GM20431 (cell line): ENCODE results near the gene CNKSR3.

ENCODE experiments used
- in situ Hi-C: fragments of 300-500 bp; cut with MseI, MboI; formaldehyde crosslinking; loops from one replicate; pipeline ENCODE4 v1.15.0; 2020; ENCODE audit warnings: low sequenced_read_pairs; ENCODE audit not compliant: unreplicated experiment

CNKSR3 gene

DNA sequence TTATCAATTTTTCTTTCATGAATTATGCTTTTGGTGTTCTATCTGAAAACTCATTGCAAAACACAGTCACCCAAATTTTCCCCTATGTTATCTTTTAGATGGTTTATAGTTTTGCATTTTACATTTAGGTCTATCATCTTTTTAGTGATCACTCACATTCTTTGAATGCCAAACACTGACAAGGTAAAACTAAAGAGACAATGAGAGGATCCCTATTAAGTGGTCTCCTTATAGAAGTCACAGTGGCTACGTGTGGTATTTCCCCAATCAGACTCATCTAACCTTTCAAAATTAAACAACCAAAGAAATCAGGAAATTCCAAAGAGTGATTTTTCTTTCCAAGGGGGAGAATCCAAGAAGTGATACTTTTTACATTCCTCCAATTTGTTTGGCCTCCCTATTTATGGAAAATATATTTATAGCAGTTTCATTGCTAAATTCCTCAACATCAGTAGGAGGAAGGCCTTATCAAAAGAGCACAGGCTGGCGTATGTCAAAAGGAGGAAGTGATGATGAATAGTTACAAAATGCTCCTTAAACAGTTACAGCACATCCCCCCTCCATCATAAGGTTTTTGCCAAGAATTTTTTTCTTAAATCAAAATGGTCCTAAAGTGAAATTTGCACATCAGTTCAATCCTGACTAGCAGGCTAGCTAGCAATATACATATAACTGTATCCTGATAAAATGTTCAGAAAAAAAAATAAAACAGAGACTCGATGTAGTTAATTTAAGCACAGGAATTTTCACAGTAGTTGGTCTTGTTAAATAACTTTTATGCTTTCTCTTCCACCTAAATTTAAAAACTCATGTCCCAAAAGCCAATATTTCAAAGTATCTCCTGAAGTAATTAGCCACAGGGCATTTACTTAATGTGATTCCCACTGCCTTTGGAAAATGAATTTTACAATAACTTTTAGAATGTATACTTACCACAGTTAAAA, 77.7 kb downstream of the CNKSR3 start:
- in situ Hi-C loops = no loop called here

DNA sequence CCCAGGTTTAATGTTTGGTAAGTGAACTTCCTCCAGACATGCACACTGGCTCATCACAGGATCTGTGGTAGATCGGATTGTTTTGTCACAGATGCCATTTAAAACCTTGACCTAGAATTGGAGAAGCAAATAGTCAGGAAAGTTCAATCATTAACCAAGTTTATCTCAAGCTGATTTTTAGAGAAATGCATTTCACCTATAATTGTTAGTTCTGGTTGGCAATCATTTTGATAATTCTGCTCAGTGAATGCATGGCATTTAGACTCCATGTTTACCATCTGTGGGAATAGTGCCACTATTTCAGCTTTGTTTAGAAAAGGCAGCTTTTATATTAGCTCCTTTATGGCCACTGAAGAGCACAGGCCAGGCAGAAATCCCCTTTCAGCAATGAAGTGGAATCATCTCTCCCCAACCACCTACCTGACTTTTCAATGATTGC, 80.0 kb downstream of the CNKSR3 start:
- in situ Hi-C loops = no loop called here

DNA sequence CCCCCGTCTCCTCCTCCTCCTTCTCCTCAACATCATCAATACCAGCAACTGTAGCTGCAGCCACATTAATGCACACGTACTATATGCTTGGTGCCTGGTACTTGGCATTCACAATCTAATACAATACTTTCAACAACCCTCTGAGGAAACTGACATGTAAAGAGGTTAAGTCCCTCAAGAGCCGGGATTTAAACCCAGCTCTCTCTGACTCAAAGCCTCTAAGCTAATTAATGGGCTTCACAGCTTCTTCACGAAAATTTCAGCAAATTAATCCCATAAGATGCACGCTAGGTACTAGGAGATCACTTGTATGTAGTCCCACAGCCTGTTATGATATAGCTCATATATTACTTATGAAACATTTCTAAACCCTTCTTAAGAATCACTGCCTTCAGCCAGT, 80.8 kb downstream of the CNKSR3 start:
- in situ Hi-C loops = no loop called here

DNA sequence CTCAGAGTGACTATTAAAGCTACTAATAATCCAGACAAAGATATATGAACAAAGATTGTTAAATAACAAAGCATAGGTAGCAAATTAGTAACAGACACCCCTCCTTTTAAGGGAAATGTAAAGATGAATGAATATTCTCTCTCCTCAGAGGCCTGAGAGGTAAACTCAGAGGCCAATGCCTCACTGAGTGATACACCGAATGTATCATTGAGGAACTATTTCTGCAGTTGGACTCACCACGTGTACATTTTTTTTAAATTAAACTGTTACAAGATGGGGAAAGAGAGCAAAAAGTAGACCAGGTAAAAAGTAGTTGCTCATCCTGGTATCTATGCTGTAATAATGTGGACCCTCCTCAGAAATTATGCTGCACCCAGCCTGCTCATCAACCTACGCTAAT, 81.6 kb downstream of the CNKSR3 start:
- in situ Hi-C loops = no loop called here

DNA sequence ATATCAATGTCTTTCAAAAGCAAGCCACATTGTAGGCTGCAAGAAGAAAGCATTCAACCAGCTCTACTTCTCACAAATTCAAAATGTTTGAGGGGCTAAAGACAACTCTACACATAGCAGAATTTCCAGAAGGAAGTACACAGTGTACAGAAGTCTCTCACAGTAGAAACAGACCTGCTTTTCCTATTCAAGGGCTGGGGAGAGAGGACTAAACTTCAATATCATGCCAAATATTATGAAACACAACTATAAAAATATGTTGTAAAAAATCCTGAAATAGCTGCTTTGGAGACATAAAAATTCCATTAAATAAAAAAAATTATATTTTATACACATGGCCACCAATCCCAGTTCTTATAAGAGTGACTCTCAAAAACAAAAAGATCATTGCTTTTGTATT, 83.0 kb downstream of the CNKSR3 start:
- in situ Hi-C loops = no loop called here

DNA sequence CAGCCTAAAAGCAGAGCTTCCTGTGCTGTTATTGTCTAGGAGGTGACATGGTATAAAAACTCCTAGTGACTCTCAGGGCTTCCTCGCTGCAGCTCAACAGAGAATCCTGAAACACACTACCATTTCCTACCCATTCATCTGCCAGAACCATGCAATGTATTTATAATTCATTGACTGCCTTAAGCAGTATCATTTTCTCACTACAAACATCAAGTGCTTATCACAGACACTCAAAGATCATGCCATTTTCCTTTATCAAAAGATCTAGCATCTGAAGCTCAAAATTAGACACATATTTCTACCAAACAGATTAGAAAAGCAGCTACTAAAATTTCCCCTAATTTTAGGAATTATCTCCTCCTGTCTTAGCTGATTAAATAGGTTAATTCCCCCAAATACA, 83.5 kb downstream of the CNKSR3 start:
- in situ Hi-C loops = no loop called here

DNA sequence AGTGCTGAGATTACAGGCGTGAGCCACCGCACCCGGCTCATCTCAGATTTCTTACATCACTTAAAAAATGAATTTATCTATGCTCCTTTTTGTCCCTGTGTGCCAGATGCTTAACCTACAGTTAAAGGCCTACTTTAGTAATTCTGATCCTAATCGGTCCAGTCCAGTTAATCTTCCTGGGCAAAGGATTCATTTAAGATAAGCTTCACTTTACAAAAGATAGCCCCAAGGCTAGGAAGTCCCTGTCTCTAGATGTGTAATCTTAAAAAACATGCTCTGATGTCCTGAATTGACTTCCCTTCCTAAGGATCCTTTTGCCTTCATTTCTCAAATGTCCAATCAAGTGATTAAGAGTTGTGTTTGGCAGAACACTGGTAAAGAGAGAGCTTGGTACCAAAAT, 85.5 kb downstream of the CNKSR3 start:
- in situ Hi-C loops = no loop called here

DNA sequence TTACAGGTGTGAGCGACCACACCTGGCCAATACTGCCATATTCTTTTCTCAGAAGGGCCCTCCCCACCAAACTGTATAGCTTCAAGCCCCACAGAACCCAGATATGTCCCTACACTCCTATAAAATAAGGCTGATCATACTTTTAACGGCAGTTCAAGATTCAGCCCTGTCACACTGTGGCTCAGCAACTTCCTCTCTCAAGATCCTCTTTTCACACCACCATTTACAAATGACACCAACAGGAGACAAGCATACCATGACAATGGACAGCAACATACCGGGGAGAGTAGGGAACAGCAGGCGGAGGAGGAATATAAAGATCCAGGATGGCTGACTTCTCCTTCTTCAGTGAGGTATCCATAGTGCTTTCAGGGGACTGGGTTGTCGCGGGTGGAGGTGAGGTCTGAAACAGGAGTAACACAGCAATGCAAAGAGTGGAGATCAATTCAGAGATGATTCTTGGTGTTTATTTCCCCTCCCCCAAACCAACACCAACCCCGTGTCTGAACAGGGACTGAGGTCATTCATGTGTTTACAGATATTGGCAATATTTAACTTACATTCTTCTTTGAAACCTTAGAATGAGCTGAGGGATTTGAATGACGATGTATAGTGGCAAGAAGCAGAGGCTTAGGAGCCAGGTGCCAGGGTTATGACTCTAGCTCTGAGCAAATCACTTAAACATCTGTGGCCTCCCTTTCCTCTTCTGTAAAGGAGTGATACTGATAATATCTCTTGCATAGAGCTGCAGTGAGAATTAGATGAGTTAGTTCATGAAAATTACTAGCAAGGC, 96.3 kb downstream of the CNKSR3 start:
- in situ Hi-C loops = no loop called here

DNA sequence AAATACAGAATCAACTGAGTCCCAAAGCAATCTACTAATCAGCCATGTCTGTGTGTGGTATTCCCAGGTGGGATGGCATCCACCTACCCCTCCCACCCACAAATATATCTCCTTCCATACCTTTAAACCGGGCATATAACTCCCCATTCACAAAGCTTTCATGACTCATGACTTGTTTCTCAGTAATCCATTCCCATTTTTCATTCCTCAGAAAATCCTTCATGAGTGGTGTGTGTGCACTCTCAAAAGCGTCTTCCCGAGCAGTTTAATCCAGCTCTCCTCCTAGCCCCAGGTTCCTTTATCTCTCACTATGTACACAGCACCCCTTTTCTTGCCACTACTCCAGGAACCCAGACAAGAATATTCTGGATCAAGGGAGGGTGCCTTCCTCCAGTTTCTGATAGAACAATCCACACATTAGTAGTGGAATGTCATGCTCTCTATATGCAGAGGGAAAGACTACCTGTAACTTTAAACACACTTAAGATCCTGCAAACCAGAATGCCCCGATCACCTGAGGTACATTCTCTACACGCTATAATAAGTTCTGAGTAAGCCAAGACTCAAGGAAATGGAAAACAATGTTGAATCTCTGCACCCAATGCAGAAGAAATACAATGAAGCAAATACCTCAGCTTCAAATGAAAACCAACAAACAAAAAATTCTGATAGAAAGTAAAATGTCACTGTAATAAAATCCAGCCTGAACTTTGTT, 98.2 kb downstream of the CNKSR3 start:
- in situ Hi-C loops = no loop called here

DNA sequence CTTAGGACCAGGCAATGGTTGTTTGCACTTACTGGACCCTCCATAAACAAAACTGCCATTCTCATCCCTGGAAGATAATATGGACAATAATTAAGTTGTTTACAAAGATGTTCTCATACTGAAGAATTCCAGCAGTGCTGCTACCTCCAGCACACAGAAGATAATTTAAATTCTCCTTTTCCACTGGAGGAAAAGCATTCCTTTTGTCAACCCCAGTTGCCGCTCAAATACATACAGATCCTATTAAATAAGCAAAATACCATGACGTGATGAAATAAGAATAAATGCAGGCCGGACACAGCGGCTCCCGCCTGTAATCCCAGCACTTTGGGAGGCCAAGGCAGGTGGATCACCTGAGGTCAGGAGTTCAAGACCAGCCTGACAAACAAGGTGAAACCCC, 99.4 kb downstream of the CNKSR3 start:
- in situ Hi-C loops = no loop called here

DNA sequence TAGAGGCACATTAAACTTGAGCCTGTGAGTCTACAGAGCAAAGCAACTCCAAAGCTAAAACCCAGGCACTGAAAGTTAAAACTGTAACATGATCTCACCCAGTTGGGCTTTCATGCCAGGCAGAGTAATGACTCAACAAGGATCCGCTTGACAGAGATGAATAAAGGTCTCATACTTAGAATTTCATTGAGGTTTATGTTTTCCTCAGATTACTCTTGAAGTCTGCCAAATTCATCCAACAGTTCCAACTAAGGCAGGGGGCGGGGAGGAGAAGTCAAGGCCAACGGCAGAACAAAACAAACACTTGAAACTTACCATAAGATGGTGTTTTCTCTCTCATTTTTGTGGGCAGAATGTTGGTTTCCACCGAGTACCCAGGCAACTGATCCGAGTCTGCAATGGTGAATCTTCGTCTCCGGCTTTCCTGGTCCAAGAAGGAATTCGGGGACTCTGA, 99.8 kb downstream of the CNKSR3 start:
- in situ Hi-C loops = no loop called here

DNA sequence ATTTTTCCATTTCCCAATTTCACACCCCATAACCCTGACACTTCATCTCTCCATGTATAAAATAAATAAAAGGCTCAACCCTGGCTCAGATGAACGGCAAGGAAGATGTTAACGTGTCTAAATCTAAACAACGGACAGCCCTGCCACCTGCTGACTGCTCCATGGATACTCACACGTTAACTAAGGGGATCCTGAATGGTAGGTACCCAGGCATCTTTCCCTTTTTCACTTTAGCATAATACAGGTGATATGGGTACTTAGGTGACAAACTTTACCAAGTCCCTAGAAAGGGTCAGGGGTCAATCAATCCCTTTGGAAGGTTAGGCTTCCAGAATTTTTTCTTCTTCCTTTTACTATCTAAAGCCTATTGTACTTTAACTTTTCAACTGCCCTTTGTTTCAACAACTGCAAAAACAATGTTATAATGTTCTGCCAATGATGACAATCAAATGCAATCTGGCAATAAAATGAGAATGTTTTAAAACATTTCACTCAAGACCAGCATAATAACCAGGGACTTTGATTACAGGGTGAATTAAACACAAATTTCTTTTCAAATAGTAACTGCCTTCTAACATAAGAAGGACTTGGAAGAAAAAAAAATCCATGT, 101.5 kb downstream of the CNKSR3 start:
- in situ Hi-C loops = no loop called here

DNA sequence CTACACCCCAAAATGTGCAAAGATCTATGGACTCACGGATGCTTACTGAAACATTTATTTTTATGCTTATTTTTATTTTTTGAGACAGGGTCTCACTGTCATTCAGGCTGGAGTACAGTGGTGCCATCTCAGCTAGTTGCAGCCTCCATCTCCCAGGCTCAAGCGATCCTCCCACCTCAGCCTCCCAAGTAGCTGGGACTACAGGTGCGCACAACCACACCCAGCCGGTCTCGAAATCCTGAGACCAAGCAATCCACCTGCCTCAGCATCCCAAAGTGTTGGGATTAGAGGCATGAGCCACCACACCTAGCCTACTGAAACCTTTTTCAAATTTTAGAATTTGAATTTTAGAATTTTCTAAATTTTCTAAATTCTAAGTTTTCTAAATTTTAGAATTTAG, 103.0 kb downstream of the CNKSR3 start:
- in situ Hi-C loops = no loop called here

DNA sequence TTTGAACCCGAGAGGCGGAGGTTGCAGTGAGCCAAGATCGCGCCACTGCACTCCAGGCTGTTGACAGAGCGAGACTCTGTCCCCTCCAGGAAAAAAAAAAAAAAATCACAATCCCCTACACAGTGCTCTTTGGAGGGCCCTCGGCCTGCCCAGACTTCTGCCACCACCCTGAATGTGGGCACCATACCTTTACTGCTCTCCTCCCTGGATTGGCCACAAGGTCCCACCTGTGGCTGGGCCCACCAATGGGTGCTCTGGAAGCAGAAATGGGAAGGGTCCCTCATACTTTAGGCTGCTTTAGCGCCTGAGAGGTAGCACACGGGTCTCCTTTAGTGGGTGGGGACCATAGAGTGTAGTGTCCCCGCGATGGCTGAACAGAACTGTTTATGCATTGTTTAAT, 103.6 kb downstream of the CNKSR3 start:
- in situ Hi-C loops = no loop called here

DNA sequence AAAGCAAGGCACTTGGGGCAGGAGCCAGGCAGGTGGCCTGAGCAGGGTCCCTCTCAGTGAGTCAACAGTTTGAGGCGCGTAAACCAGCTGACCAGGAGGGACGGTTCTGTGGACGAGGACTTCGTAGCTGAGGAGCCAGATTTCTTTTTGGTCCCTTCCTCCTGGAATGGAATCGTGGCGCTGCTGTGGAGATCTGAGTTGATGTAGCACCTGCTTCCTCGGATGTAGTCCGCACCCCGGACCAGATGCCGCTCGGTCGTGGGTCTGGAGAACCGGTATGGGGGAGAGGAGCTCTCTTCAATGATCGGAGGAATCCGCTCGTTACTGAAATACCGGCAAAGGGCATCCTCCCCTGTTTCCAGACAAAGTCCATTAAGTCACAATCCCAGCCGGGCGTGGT, 104.2 kb downstream of the CNKSR3 start:
- in situ Hi-C loops = no loop called here

DNA sequence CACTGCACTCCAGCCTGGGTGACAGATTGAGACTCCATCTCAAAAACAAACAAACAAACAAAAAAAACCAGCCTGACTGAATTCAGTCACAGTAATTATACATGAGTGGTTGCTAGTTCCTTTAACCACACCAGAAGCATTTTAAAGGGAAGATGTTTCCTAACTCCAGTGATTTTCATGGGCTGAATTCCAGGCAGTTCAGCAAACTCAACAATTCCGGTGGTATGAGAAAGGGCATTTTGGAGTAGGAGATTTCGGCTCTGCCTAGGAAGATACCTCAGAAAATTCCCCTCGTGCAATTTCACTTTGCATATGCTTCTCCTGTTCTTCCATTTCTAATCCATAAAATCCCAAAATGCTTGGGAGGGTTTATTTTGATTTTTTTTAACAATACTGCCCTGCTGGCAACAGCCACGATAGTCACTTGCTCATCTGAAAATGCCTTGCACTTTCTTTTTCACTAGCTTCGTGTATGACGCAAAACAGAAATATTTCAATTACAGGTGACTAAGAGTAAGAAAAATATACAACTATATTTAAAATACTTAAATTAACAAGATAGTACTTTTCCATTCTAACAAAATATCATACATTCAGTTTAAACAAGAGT, 105.6 kb downstream of the CNKSR3 start:
- in situ Hi-C loops = no loop called here

DNA sequence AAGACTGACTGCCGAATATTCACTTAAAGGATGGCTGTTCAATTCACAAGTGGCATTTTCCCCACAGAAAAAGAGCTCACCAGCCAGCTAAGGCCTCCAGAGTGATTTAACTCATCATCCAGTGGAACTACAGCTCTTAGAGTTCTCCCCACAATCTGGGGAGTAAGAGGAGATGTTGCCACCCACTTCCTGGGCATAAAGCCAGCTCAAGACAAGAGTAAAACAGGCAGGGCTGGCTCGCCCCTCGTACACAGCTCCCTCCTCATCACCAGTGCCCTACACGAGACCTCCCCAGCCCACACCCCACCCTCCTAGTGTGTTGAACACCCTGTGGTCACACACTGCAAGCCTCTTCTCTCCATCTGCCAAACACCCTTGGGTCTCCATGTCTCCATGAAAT, 106.7 kb downstream of the CNKSR3 start:
- in situ Hi-C loops = no loop called here

DNA sequence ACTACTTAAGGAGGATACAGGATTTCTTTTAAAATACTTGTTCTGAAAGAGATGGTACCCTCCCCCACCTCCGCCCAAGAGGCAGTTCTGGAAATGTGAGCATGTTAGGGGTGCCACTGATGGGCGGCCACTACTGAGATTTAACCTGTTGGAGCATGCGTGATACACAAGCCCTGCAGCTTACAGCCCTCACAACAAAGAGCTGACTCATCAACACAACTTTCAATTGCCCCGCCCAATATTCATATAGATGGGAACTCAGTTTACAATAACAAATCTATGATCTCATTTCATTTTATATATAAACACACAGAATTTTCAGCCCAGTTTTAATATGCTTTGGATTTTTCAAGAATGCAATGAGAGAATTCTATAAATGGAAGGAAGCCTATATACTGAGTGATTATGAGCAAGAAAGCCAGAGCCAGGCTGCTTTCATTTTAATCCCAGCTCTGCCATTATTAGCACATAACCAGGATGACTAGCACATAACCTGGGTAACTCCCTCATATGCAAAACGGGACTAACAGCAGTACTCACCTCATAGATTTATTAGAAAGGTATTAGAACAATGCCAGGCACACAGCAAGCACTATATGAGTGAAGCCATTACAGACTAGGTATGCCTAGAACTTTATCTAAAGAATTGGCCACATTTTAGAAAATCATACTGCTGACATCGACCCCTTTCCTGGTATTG, 108.3 kb downstream of the CNKSR3 start:
- in situ Hi-C loops = no loop called here

DNA sequence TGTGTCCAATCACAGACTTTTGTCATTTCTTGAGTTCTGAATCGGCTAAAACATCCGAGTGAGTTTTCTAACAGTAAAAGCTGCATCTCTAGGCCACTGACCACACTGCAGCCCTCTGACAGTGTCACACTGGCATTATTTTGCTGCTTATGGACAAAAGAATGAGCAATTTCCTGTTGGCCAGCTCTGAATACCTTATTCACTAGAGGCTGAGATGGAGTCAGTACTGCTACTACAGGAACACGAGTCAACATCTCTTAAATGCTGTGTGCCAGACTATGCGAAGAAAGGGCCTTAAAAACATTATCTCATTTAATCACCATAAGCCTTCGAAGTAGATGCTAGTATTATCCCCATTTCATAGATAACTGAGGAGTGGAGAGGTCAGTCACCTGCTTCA, 111.4 kb downstream of the CNKSR3 start:
- in situ Hi-C loops = no loop called here
